Midbrain (tissue), 1 donor: ENCODE measurements around the gene VPS33B.
A peak's percentile ranks its signal among the peaks of the same experiment; 100 is the strongest.
"Not testable (repeated sequence)": the region's sequence is repeated elsewhere in the genome, so short reads cannot be mapped to it uniquely, and the experiment has no call there.

Experiments used
- DNase-seq: peaks from one replicate; lab custom pipeline; 2025; lab: John Stamatoyannopoulos, UW

The VPS33B gene

DNA sequence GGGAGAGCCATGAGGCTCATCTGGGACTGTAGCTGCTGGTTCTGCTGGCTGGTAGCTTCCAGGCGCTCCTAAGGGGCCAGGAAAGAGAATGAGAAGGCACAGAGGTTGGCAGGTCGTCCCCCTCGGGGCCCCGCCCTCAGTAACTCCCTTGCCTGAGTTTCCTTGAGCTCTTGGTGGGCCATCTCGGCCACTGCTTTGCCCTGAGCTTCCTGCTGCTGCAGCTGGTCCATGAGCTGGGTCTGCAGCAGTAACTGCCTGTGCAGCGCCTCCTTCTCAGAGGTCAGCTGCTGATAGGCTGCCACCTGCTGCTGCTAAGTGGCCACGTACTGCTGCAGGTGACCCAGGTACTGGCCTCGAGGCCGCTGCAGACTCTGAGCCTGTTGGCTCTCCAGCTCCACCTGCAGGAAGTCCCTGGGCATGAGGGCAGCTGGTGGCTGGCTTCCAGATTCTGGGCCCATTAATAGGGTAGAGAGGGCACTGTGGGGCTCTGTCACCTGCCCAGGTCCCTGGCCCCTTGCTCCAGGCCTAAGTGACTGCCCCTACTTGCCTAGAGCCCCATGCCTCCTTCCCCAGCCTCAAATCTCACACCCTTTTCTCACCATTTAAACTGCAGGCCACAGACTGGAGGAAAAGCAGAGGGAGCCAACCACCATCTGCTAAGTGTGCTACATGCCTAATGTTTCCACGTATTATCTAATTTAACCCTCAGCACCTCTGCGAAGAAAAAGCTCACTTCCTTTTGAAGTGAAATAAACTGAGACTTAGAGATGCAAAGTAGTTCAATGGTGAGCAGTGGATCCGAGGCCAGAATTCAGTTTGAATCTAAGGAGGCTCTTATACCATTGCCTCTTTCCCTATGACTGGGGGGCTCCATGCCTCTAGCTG lies 10.8 kb upstream of the VPS33B start:
- peak; percentile 2 for DNase-seq

DNA sequence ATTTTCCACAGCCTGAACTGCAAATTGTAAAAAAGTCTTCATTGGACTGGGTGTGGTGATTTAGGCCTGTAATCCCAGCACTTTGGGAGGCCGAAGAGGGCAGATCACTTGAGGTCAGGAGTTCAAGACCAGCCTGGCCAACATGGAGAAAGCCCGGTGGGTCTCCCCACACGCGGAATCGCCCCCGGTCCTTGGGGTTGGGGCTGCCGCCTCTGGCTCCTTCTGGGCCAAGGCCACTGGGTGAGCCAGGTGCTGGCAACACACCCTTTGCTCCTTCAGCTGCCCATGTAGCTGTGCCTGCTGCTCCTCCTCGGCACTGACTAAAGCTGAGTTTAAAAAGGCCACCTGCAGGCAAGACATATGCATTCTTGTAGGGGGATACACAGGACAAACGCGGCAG lies 9.4 kb upstream of the VPS33B start:
- DNase-seq = no peak

DNA sequence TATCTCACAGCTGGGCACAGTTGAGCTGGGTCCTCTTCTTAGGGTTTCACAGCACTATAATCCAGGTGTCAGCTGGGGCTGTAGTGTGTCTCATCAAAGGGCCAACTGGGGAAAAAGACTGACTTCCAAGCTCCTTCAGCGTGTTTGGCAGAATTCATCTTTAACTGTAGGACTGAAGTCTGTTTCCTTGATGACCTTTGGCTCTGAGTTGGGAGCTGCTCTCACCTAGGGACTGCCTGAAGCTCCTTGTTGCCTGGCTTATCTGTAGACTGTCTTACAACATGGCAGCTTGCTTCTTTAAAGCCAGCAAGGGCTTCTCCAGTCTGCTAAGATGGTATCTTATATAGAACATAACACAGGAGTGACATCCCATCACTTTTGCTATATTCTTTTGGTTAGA lies 5.3 kb upstream of the VPS33B start:
- DNase-seq = no peak

DNA sequence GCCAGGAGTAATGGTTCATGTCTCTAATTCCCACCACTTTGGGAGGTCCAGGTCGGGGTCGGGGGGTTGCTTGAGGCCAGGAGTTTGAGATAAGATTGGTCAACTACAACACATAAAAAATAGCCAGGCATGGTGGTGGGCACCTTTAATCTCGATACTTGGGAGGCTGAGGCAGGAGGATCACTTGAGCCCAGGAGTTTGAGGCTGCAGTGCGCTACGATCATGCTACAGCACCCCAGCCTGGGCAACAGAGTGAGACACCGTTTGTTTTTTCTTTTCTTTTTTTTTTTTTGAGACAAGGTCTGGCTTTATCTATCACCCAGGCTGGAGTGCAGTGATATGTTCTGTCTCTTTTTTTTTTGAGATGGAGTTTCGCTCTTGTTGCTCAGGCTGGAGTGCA lies 1.3 kb upstream of the VPS33B start:
- no peak for DNase-seq

DNA sequence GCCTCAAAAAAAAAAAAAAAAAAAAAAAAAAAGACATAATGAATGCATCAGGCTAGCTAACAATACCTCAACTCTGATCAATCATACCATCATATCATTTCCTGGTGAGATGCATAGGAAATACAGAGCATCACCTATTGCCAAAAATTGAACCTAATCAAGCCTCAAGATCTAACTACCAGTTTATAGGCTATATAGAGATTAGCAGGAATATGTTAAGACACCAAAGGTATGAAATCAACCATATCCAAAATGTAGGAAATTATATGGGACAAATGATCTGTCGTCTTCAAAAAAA lies 387 bp upstream of the VPS33B start:
- DNase-seq = no peak

DNA sequence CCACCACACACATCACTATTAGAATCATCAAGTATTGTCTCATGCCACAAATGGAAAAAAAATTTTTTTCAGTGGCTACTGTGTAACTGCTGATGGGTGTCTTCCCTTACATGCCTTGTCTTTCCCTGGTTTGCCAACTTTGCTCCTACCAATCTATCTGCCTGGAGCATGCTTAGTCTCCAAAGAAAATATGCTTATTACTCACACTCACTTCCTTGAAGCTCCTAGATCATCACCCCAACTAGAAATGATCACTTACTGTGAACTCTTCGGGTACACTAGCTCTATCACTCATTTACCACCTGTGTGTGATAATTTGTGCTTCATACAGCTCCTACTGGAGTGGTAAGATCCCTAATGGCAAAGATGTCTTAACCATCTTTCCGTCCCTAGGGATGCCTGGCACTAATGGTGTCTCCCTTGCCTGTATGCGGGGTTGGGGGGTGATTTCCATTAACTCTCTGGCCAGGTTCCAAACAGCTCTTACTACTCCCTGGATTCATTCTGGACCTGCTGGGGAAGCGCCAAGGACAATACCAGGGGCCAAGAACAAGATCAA lies 799 bp downstream of the VPS33B start:
- DNase-seq = no peak

DNA sequence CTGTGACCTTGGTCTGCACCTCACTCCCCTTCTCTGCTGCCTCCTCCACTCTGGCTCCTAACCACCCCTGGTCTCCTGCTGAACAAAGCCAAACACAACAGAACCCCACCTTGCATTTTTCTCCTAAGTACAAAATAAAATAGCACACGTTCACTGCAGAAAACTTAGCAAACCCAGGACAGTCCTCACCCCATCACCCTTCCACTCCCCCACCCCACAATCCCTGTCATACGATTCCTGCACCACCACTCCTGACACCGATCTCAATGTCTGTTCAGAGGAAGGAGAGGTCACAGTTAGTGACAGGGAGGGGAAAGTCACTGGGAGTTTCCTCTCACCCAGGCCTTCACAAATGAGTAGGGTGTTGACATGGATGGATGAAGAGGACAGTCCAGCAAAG lies 4.2 kb downstream of the VPS33B start:
- no peak for DNase-seq

DNA sequence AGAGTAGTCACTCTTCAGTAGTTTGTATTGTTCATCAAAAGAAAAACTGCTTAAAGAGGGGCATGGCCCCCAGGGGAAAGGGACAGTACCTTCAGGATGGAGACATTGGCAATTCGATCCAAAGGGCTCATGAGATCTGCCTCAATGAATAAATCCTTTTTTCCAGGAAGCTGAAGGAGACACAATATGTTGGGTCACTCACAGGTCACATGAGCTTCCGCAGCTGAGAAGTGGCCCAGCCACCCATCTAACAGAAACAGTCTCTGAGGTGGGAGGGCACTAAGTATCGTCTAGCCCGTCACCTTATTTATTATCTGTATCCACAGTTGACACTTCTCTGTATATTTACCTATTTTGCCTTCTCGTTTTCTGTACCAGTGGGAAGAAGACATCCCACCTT lies 4.7 kb downstream of the VPS33B start:
- DNase-seq = no peak

DNA sequence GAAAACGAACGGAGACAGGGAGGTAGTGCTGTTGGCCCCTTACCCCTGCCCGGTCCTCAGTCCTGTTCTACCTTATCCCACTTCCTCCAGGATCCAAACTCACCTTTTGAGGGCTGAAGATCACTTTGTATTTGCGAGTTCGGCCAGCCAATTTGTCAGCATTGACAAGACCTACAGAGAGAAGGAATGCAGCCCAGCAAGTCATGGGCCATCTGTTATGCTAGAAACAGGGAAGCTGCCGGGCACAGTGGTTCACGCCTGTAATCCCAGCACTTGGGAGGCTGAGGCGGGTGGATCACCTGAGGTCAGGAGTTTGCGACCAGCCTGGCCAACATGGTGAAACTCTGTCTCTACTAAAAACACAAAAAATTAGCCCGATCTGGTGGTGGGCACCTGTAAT lies 8.7 kb downstream of the VPS33B start:
- not testable (repeated sequence) for DNase-seq

DNA sequence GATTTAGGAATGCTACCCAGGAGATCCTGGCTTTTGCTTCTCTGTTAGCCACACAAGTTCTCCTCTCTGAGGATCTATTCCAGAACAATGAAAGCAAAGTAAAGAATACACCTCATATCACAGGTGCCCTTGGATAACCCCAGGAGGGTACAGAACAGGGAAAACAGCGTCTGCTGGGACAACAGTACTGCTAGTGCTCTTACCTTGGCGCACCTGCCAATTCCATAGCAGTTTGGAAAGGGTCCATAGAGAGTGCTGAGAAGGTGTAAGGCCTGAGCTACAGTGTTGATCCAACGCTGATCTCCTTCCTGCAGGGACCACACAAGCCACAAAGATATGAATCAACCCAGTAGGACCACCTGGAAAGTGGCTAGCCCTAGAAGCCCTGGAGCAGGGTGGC lies 15.1 kb downstream of the VPS33B start:
- no peak for DNase-seq

DNA sequence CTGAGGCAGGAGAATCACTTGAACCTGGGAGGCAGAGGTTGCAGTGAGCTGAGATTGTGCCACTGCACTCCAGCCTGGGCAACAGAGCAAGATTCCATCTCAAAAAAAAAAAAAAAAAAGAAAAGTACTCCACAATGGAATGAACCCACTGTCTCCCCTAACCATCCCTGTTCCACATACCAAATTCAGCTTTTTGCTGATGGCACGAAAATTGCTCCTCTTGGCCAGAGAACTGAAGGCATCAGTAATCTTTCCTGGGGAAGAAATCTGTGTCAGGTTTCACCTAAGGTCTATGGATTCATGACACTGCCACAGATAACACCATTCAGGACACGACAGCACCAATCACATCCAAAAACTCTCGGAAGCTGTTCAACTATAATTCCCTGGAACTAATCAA lies 21.2 kb downstream of the VPS33B start:
- DNase-seq = no peak

DNA sequence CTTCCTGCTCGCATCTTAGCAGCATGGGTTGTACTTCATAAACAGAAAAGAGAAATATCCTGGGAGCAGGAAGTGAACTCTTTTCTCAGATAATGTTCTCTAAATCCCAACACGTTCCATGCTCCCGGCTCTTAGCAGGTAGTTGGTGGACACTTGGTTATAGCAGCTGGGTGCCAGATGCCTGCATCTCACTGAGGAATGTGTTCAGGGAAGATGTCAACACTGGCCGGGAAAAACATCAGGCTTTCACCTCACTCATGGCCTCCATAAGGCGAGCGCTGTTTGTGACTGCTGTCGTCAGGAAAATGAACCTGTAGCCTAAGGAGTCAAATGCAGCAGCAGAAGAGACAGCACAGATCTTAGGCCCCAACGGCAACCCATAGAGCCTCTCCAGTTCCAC lies 23.7 kb downstream of the VPS33B start:
- no peak for DNase-seq

DNA sequence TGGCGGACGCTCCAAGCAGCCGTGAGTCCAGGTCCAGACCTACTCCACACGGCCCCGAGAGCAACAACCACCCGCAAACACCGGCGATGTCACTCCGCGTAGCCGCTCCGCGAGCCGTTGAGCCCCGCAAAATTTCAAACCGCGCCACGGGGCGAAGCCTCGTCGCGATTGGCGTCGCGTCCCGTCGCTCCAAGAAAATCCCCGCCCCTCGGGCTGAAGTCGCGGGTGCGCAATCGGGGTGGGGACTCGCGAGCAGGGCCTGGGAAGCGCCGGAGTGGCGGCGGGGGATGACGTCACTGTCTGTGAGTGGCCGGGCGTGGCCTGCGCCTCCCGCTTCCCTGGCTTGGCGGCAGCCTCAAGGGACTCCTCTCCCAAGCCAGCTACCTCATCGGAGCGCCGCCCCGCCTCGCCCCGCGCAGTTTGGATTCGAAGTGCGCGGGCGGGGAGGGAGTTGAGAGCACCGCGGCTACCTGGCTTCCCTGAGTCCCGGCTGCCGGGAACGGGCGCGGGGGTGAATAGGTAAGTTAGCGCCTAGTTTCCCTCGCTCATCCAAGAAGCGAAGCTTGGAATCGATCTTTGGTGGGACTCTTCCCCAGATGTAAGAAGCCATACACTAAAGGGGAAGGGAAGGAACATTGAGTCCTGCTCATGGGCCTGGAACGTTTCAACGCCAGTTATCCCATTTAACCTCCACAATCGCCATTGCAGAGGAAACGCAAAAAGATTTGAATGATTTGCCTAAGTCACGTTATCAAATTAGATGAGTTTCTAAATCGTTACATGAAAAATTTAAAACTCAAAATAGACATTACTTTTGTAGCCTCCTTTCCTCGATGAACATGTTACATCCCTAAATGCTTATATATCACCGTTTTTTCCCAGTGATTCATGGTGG lies 27.7 kb downstream of the VPS33B start, which contains the start of gene PRC1:
PRC1 (minus strand) TSS at position 119 of the 895 bp plus-strand sequence; CDS start at position 1, 118 bp downstream.
- DNase-seq = peak; percentile 97

DNA sequence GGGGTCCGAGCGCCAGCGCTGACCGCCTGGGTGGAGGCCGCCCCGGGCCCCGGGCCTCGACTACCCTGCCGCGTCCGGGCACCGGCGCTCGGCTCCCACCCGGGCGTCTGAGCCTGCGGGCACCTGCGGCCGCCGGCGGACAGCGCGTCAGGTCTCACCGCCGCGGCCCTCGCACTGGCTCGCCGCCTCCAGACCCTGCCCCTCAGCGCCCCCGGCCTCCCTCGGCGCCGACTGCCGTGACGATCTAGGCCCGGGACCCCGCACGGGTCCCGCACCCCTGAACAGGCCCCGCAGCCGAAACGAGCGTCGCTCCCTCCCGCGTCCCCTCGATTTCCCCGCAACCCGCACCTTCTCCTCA lies 28.4 kb downstream of the VPS33B start:
- DNase-seq = no peak

DNA sequence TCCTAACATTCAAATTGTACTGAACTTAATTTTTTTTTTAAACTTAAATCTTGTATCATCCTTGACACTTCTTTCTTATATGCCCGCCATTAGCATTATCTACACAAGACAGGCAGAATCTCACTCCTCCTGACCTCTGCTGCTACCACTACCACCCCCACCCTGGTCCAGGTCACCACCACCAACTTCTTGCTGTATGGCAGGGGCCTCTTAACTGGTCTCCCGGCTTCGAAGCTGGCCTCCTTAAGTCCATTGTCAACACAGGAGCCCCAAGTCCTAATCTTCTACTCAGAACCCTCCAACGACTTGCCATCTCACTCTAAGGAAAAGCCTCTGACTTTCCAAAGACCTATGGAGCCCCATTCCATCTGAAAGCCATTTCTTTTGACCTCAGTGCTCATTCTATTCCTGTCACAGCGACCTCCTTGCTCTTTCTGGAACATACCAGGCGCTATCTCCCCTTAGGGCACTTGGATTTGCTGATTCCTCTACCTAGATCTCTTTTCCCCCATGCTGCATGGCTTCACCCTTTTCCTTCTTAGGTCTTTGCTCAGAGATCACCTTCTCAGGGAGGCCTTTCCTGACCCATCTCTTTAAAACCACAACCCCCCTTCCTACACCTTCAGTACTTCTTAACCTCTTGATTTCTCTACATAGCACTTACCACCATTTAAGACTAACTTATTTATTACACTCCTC lies 30.7 kb downstream of the VPS33B start:
- no peak for DNase-seq

DNA sequence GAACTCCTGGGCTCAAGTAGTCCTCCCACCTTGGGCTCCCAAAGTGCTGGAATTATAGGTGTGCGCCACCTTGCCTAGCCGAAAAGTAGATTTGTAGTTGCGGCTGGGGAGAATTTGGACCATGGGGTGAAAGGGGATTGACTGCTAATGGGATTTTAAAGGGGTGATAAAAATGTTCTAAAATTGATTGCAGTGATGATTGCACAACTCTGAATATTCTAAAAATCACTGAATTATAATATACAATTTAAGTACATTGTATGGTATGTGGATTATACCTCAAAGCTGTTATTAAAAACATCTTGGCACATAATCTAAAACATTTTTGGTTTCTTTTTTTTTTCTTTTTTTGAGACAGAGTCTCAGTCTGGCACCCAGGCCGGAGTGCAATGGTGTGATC lies 31.9 kb downstream of the VPS33B start:
- DNase-seq = no peak

DNA sequence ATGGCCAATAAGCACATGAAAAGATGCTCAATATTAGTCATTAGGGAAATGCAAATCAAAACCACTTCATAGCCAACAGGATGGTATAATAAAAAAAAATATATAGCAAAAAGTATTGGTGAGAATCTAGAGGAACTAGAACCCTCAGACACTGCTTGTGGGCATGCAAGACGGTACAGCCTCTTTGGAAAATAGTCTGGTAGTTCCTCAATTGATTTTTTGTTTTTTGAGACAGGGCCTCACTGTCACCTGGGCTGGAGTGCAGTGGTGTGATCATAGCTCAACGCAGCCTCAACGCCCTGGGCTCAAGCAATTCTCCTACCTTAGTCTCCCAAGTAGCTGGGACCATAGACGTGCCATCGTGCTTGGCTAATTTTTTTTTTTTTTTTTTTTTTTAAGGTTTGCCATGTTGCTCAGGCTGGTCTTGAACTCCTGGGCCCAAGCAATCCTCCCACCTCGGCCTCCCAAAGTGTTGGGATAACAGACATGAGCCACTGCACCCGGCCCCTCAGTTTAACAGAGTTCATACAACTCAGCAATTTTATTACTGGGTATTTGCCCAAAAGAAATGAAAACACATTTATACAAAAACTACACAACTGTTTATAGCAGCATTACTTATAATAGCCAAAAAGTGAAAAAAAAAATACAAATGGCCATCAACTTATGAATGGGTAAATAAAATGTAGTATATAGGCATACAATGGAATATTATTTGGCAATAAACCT lies 33.2 kb downstream of the VPS33B start:
- no peak for DNase-seq

DNA sequence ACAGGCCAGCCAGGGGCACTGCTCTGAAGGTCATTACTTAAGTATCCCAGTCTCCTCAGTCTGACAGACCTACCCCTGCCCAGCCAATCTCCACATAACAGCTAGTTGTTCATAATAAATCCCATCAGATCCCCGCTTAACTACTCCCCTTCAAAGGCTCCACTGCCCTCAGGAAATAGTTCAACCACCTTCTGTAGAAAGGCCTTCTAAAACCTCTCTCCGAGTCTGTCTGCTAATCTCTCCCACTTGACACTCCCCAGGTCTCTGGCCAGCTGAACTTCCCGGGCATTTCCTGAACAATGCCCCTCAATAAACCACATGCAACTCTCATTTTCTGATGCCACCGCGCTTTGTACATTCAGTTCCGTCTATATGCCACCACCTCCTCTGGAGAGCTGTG lies 34.1 kb downstream of the VPS33B start:
- no peak for DNase-seq

DNA sequence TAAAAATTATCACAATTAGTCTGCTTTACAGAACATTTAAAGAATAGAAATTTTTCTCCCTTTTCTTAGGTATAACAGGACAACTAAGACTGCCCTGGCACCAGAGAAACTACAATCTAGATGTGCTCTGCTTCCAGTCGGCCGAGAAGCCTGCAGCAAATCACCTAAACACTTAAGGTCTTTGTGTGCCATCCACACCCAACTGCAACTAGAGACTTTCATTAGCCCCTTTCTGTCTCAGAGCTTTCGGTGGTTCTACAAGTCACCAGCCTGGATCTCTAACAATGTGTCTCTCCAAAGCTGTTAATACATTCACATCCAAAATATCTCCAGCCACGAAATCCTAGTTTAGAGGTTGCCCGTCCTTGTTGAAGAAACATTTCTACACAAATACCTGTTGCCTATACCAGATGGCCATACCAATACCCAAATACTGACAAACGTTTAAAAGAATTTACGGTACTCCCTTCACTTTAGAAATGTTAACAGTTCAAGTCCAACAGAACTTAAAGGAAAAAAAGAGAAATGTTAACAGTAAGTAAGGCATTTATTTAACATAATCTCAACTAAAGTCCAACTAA lies 34.7 kb downstream of the VPS33B start:
- no peak for DNase-seq

DNA sequence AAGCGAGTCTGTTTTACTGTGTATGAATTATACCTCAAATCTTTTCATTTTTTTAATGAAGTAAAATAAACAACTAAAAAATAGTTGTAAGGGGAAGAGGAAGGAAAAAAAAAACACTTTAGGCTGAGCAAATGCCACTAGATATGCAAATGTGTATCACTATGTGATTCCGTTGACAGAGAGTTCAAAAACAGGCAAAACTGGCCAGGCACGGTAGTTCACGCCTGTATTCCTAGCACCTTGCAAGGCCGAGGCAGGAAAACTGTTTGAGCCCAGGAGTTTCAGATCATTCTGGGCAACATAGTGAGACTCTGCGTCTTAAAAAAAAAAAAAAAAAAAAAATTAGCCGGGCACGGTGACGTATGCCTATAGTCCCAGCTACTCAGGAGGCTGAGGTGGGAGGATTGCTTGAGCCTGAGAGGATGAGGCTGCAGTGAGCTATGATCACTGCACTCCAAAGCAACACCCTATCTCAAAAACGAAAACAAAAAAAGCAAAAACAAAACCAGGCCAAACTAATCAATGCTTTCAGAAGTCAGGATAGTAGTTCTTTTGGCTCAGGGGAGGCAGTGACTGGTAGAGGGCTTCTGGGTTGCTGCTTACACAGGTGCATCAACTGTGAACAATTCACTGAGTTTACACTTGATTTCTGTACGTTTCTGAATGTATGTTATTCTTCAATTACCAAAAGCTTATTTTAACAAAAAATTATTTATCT lies 35.4 kb downstream of the VPS33B start:
- DNase-seq = no peak

DNA sequence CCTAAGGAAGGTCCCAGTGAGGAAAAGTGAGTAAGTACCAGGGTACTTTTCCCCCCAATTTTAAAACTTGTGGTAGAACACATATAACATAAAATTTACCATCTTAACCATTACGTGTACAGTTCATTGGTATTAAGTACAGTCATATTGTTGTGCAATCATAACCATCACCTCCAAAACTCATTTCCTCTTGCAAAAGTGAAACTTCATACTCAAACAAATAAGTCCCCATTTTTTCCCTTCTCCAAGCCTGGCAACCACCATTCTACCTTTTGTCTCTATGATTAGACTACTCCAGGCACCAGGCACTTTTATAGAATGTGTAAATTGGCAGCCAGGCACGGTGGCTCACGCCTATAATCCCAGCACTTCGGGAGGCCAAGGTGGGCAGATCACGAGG lies 40.3 kb downstream of the VPS33B start:
- DNase-seq = no peak
